ENCODE results near the gene NRTN.
"Not testable (repeated sequence)": the region's sequence is repeated elsewhere in the genome, so short reads cannot be mapped to it uniquely, and the experiment has no call there.

- TF ChIP-seq, protein P1, sequence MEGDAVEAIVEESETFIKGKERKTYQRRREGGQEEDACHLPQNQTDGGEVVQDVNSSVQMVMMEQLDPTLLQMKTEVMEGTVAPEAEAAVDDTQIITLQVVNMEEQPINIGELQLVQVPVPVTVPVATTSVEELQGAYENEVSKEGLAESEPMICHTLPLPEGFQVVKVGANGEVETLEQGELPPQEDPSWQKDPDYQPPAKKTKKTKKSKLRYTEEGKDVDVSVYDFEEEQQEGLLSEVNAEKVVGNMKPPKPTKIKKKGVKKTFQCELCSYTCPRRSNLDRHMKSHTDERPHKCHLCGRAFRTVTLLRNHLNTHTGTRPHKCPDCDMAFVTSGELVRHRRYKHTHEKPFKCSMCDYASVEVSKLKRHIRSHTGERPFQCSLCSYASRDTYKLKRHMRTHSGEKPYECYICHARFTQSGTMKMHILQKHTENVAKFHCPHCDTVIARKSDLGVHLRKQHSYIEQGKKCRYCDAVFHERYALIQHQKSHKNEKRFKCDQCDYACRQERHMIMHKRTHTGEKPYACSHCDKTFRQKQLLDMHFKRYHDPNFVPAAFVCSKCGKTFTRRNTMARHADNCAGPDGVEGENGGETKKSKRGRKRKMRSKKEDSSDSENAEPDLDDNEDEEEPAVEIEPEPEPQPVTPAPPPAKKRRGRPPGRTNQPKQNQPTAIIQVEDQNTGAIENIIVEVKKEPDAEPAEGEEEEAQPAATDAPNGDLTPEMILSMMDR (IDR thresholded peaks at IDR 0.05): not testable (repeated sequence)
- TF ChIP-seq POLR2A (IDR thresholded peaks at IDR 0.05): not testable (repeated sequence)
Observed at GRCh38 chr19:5847846-5848245, 43.0 kb downstream of the NRTN start.
